ENCODE data around the gene SEC14L6.

GRCh38 chr22:30519842-30520425, 26.6 kb downstream of the SEC14L6 start:
- no peak for TF ChIP-seq GABPA (IDR thresholded peaks at IDR 0.05; ENCODE audit: low read depth)
- TF ChIP-seq, protein P1, sequence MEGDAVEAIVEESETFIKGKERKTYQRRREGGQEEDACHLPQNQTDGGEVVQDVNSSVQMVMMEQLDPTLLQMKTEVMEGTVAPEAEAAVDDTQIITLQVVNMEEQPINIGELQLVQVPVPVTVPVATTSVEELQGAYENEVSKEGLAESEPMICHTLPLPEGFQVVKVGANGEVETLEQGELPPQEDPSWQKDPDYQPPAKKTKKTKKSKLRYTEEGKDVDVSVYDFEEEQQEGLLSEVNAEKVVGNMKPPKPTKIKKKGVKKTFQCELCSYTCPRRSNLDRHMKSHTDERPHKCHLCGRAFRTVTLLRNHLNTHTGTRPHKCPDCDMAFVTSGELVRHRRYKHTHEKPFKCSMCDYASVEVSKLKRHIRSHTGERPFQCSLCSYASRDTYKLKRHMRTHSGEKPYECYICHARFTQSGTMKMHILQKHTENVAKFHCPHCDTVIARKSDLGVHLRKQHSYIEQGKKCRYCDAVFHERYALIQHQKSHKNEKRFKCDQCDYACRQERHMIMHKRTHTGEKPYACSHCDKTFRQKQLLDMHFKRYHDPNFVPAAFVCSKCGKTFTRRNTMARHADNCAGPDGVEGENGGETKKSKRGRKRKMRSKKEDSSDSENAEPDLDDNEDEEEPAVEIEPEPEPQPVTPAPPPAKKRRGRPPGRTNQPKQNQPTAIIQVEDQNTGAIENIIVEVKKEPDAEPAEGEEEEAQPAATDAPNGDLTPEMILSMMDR (IDR thresholded peaks at IDR 0.05; ENCODE audit: insufficient read depth, low read length): no peak
